Measurements from ENCODE around the gene EHD4. TPM values are rescaled to one million over a fixed set of nuclear protein-coding genes. Genes with fewer than 3 reads are reported as not detected.

The EHD4 gene
- total RNA-seq, 3 donors from 2014 or later, result 26.4 to 39.0 (median 35.0) TPM

DNA sequence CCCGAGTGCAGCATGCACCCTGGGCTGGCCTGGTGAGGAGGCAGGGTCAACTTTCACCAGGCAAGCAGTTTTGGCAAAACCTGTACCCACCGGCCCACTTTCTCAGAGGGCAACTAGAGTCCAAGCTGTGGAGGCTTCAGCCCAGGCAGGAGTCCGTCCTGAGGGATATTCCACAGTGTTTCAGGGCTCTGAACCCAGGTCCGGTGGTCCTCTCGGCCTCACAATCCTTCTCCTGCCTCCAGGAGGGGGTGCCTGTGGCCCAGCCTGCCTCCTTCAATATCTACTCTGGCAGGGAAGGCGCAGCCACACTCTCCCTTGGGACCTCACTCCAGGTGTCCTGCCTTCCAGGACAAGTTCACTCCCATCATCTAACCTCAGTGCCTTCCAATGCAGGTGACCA, 44.6 kb upstream of the EHD4 start:
- no peak overlapping the region for H3K4me3 ChIP-seq
- no peak for TF ChIP-seq CTCF (IDR thresholded peaks at IDR 0.05)
- ATAC-seq (no peak), DNase-seq (no peak)
- intact Hi-C loops (cut with DNase I, micrococcal nuclease), result no loop called here
- H3K9me3 ChIP-seq, result no peaks in the 10 kb centered on the region
- H3K4me1 ChIP-seq (ENCODE audit: low read depth), result peaks cover 8% of the 10 kb centered on the region
- H3K36me3 ChIP-seq (ENCODE audit: low read depth), result no peaks in the 10 kb centered on the region

DNA sequence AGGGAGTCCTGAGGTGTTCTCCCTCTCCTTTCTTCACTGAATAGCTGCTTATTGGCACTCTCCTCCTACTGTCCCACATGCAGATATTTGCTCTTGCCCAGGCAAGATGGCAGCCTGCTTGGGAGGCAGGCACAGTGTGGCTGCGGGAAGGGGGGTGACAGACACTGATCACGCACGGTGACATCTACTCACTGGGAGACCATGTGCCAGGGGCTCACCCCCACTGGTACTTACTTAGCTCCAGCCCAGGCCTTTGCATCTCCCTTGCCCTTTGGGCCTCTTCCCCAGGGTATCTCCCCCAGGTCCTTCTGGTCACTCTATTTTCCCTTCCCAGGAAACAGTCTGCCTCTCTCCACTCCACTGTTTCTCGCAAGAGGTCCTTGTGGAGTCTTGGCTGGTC, 42.0 kb upstream of the EHD4 start:
- Histone ChIP-seq H3K4me3 (no peak overlapping the region), H3K4me1 (ENCODE audit: low read depth) (peaks cover 9% of the 10 kb centered on the region), H3K9me3 (no peaks in the 10 kb centered on the region), H3K36me3 (ENCODE audit: low read depth) (no peaks in the 10 kb centered on the region)
- ATAC-seq (no peak), DNase-seq (no peak)
- no peak for TF ChIP-seq CTCF (IDR thresholded peaks at IDR 0.05)
- intact Hi-C loops (cut with DNase I, micrococcal nuclease), result no loop called here

- intact Hi-C loops (cut with DNase I, micrococcal nuclease), result no loop called here
- Histone ChIP-seq H3K36me3 (ENCODE audit: low read depth) (no peaks in the 10 kb centered on the region), H3K4me1 (ENCODE audit: low read depth) (peaks cover 9% of the 10 kb centered on the region), H3K9me3 (no peaks in the 10 kb centered on the region), H3K4me3 (no peak overlapping the region)
- no peak for TF ChIP-seq CTCF (IDR thresholded peaks at IDR 0.05)
- DNase-seq, result no peak
- no peak for ATAC-seq
Observed at GRCh38 chr15:42012928-42013482, 40.6 kb upstream of the EHD4 start.

GRCh38 chr15:42012241-42012640, 39.9 kb upstream of the EHD4 start:
- intact Hi-C loops (cut with DNase I, micrococcal nuclease), result no loop called here
- peak; percentile 51 to 70 (median 58) for DNase-seq

DNA sequence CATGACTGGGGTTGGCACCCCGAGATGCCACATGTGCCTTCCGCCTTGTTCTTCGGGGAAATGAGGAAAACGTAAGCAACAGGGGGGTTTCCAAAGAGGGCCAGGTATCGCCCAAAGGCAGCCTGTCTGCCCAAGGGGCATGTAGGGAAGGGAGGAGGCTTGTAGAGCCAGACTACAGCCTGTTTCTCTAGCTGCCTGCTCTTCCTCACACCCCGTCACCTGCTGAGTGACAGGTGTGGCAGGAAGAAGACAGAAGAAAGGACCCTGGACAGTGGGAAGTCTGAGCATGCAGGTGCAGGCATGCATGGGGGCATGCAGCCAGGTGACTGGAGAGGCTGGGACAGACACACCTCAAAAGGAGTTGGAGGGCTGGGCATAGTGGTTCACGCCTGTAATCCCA, 38.7 kb upstream of the EHD4 start:
- Histone ChIP-seq H3K36me3 (ENCODE audit: low read depth) (no peaks in the 10 kb centered on the region), H3K4me3 (no peak overlapping the region), H3K9me3 (no peaks in the 10 kb centered on the region), H3K4me1 (ENCODE audit: low read depth) (peaks cover 9% of the 10 kb centered on the region)
- ATAC-seq, result no peak
- intact Hi-C loops (cut with DNase I, micrococcal nuclease), result no loop called here
- no peak for DNase-seq
- no peak for TF ChIP-seq CTCF (IDR thresholded peaks at IDR 0.05)

More at GRCh38 chr15:42012241-42012640, 39.9 kb upstream of the EHD4 start:
- peak; percentile 95 for ATAC-seq
- Histone ChIP-seq H3K4me1 (ENCODE audit: low read depth) (peaks cover 9% of the 10 kb centered on the region), H3K36me3 (ENCODE audit: low read depth) (no peaks in the 10 kb centered on the region), H3K4me3 (no peak overlapping the region), H3K9me3 (no peaks in the 10 kb centered on the region)
- no peak for TF ChIP-seq CTCF (IDR thresholded peaks at IDR 0.05)

GRCh38 chr15:42010434-42010833, 38.1 kb upstream of the EHD4 start:
- Histone ChIP-seq H3K36me3 (ENCODE audit: low read depth) (no peaks in the 10 kb centered on the region), H3K9me3 (no peaks in the 10 kb centered on the region), H3K4me1 (ENCODE audit: low read depth) (peaks cover 9% of the 10 kb centered on the region), H3K4me3 (no peak overlapping the region)
- ATAC-seq, result peak; percentile 54
- no peak for DNase-seq
- TF ChIP-seq CTCF (IDR thresholded peaks at IDR 0.05), result no peak
- intact Hi-C loops (cut with DNase I, micrococcal nuclease), result no loop called here
